Subcutaneous adipose tissue (tissue), 4 donors: ENCODE measurements around the gene ST14. TPM values are rescaled to one million over a fixed set of nuclear protein-coding genes. Genes with fewer than 3 reads are reported as not detected.

ENCODE experiments used
- total RNA-seq, 4 donors: library from RNA; depleted of rRNA; stranded (reverse); fragments of >200 nt; gene quantifications; one replicate each; pipeline ENCODE4 v1.1.0, GENCODE V29; 2016
- TF ChIP-seq, protein P1 (sequence below): fragments of 450-650 bp; IDR thresholded peaks from one replicate; pipeline ENCODE4 v1.5.1; 2016; ENCODE audit warnings: low read depth, mild to moderate bottlenecking, control low read depth, antibody characterized with exemption, moderate library complexity

Gene ST14
- total RNA-seq, 4 donors from 2014 or later = 2.8 to 113 (median 8.1) TPM

- TF ChIP-seq, protein P1, sequence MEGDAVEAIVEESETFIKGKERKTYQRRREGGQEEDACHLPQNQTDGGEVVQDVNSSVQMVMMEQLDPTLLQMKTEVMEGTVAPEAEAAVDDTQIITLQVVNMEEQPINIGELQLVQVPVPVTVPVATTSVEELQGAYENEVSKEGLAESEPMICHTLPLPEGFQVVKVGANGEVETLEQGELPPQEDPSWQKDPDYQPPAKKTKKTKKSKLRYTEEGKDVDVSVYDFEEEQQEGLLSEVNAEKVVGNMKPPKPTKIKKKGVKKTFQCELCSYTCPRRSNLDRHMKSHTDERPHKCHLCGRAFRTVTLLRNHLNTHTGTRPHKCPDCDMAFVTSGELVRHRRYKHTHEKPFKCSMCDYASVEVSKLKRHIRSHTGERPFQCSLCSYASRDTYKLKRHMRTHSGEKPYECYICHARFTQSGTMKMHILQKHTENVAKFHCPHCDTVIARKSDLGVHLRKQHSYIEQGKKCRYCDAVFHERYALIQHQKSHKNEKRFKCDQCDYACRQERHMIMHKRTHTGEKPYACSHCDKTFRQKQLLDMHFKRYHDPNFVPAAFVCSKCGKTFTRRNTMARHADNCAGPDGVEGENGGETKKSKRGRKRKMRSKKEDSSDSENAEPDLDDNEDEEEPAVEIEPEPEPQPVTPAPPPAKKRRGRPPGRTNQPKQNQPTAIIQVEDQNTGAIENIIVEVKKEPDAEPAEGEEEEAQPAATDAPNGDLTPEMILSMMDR = no peak
Observed at GRCh38 chr11:130199792-130200191, 40.2 kb downstream of the ST14 start.

DNA sequence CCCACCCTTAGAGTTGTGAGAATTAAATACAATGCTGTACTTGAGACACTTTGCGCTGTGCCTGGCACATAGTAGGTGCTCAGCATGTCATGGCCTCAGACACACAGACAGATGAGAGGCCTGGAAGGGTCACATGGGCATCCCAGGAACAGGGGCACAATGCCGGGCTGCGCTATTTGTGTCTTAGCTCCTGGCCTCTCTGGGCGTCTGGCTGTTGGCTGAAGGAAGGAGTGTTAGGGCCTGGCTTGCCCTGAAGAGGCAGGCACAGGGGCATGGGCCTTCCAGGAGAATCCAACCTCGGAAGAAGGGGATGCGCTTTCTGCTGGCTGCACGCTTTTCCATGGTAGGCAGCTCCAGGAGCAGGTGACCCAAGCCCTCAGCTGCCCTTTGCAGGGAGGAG lies 41.4 kb downstream of the ST14 start:
- TF ChIP-seq, protein P1 = no peak

DNA sequence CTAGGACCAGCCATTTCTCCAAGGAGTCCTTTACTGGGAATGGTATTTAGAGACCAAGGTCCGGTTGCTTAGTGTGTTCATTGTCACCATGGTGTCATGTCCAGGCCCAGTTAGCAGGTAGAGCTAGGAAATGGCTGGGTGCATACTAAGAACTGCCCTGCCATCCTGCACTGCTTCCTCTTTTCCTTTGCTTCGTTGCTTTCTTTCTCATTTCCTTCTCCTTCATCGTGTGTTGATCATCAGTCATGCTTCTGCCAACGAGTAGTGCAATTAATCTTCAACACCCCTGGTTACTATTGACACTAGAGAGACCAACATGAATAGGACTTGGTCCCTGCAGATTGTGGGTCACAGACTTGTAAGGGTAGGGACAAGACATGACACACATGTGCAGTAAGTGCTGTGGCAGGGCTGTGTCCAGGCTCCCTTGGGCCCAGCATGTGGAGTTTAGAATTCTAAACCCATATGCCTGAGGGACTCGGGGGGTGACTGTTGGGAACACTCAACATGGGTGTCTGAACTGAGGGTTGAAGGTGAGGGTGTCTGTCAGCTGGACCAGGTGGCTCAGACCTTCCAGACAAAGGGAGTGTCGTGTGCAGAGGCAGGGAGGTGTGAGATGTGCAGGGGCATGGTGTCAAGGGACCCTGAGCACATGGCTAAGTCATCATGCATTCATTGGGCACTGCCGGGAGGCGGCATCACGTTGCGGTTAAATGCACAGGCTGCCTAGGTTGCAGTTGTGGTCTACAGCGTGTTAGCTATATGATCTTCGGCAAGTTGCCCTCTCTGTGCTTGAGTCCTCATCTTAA lies 42.6 kb downstream of the ST14 start:
- TF ChIP-seq, protein P1 = no peak

GRCh38 chr11:130202818-130203689 lies 43.5 kb downstream of the ST14 start:
- TF ChIP-seq, protein P1 = no peak

DNA sequence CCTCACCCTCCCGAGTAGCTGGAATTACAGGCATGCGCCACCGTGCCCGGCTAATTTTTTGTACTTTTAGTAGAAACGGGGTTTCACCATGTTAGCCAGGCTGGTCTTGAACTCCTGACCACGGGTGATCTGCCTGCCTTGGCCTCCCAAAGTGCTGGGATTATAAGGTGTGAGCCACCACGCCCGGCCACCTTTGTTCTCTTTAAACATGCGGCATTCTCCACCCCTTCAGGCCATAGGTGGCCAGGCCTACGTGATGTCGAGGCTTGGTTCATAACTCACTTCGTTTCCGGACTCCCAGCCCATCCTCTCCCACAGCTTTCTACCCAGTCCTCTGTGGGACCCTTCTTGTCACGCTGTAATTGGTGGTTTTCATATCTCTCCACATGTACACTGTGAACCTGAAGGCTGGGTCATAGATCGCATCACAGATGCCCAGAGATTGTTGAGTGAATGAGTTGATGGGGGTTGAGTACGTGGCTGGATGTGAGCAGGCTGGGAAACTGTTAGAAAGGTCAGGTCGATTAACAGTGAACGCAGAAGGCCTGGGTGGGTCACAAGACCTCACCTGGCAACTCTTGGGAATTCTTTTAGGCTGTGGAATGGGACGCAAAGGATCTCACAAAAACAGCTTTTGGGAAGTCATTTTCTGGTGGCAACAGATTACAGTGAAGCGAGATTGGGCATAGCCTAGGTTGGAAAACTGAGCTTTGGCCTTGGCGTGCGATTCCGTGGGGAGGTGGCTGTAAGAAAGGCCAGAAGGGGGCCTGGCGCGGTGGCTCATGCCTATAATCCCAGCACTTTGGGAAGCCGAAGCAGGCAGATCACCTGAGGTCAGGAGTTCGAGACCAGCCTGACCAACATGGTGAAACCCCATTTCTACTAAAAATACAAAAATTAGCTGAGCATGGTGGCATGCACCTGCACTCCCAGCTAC lies 44.5 kb downstream of the ST14 start:
- TF ChIP-seq, protein P1 = no peak

DNA sequence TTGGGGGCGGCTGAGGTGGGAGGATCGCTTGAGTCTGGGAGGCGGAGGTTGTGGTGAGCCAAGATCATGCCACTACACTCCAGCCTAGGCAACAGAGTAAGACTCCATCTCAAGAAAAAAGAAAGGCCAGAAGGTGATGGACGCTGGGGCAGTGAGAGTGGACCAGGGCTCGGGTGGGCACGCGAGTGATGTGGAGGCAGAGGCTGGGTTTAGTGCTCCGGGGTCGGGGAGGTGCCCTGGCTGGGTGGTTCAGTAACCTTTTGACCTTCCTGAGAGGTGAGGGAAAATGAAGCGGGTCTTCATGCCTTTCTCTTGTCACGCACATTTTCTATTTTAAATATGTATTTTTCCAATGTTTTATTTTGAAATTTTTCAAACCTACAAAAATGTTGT lies 45.1 kb downstream of the ST14 start:
- TF ChIP-seq, protein P1 = no peak
